OCI-LY3 (cell line): Measurements from ENCODE around the gene URB1.
"Not testable (repeated sequence)": the region's sequence is repeated elsewhere in the genome, so short reads cannot be mapped to it uniquely, and the experiment has no call there.

Experiments
- H2AFZ ChIP-seq: fragments of 200-600, 300-600 bp; shearing (Covaris generic); 2 replicates; pipeline ENCODE4 v1.6.0; 2014; ENCODE audit warnings: antibody characterized with exemption, low read depth, low read length
- H3K27ac ChIP-seq: fragments of 200-600, 300-600 bp; sonication (generic); 2 replicates; pipeline ENCODE4 v1.5.1; 2014; ENCODE audit warnings: mild to moderate bottlenecking, low read length, moderate library complexity, mixed read lengths
- H3K27me3 ChIP-seq: fragments of 200-600, 300-600 bp; sonication (generic); 2 replicates; pipeline ENCODE4 v1.6.1; 2014; ENCODE audit warnings: low read depth, low read length, mixed read lengths
- H3K36me3 ChIP-seq: fragments of 200-600, 300-600 bp; sonication (generic); replicated peaks from 2 replicates; pipeline ENCODE3; 2014; ENCODE audit warnings: low read depth, low read length, mixed read lengths
- H3K4me1 ChIP-seq: fragments of 300-600, 200-600 bp; sonication (generic); 2 replicates; pipeline ENCODE4 v1.6.1; 2014; ENCODE audit warnings: low read length, mixed read lengths
- H3K4me2 ChIP-seq: fragments of 200-600, 300-600 bp; sonication (generic); 2 replicates; pipeline ENCODE4 v1.6.1; 2014; ENCODE audit warnings: low read length, mixed read lengths
- H3K4me3 ChIP-seq: fragments of 300-600, 200-600 bp; sonication (generic); 2 replicates; pipeline ENCODE4 v1.5.1; 2014; ENCODE audit warnings: antibody characterized with exemption, mild to moderate bottlenecking, low read length, moderate library complexity
- H3K79me2 ChIP-seq: fragments of 300-600, 200-600 bp; shearing (Covaris generic); 2 replicates; pipeline ENCODE4 v1.6.1; 2014; ENCODE audit warnings: mild to moderate bottlenecking, low read length, mixed read lengths
- H3K9ac ChIP-seq: fragments of 300-600, 200-600 bp; shearing (Covaris generic); 2 replicates; pipeline ENCODE4 v1.6.0; 2014; ENCODE audit warnings: mild to moderate bottlenecking, low read length, moderate library complexity
- H3K9me3 ChIP-seq: fragments of 200-600, 300-600 bp; shearing (Covaris generic); 2 replicates; pipeline ENCODE4 v1.6.1; 2014; ENCODE audit warnings: low read length, mixed read lengths; ENCODE audit not compliant: insufficient read depth
- H4K20me1 ChIP-seq: fragments of 200-600, 300-600 bp; sonication (generic); 2 replicates; pipeline ENCODE4 v1.6.1; 2016; ENCODE audit warnings: low read length, mixed read lengths; ENCODE audit not compliant: insufficient read depth
- EZH2phosphoT487 ChIP-seq: fragments of 200-600 bp; shearing (Covaris generic); IDR thresholded peaks from 2 replicates; pipeline ENCODE4 v1.6.1; 2018; ENCODE audit warnings: antibody characterized with exemption, mixed run types, low read depth
- TF ChIP-seq, protein P1 (sequence below): fragments of 200-600, 300-600 bp; sonication (generic); IDR thresholded peaks from 2 replicates; pipeline ENCODE4 v1.5.1; 2014; ENCODE audit warnings: antibody characterized with exemption, low read length, low read depth

The URB1 gene, protein sequence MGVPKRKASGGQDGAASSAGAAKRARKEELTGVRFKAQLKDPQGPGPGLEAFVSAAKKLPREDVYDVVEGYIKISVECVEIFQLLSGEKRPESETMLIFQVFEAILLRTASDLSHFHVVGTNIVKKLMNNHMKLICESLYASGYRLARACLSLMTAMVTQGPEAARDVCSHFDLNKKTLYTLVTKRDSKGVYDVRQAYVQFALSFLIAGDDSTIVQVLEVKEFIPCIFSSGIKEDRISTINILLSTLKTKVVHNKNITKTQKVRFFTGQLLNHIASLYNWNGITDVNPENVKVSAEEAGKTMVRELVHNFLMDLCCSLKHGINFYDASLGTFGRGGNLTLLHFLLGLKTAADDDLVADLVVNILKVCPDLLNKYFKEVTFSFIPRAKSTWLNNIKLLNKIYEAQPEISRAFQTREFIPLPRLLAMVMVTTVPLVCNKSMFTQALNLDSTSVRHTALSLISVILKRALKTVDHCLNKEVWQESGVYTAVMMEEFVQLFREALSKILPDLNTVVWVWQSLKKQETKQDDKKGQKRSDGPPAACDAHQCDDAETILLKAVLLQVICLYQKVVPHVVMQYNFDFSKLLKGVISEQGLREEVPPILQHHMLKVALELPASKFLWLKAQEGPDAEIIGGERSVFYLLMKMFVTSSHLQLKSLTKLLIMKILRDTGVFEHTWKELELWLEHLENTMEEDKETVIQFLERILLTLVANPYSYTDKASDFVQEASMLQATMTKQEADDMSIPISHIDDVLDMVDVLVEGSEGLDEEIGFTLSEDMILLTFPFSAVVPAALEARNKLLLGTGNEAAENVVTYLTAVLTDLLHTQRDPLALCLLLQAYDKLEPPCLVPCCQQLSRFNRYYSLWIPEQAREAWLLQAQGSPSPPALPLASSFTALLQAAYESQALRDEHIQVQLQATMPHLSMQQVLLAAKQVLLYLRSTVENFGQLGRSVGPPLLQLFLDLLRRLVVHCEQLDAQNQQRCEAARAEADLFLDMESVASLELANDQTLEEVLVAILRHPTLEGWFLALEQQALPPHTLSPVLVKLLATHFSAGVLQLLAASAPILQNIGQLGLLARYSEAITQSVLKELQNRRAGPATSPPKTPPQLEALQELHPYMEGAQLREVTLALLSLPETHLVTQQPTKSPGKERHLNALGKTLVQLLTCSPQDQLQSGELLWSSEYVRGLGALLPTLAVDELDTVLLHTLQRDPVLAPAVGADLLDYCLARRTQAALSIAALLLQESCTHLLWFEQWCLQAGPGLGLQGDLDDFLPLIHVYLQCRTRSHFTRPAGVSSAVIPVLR (N-terminal part only)

DNA sequence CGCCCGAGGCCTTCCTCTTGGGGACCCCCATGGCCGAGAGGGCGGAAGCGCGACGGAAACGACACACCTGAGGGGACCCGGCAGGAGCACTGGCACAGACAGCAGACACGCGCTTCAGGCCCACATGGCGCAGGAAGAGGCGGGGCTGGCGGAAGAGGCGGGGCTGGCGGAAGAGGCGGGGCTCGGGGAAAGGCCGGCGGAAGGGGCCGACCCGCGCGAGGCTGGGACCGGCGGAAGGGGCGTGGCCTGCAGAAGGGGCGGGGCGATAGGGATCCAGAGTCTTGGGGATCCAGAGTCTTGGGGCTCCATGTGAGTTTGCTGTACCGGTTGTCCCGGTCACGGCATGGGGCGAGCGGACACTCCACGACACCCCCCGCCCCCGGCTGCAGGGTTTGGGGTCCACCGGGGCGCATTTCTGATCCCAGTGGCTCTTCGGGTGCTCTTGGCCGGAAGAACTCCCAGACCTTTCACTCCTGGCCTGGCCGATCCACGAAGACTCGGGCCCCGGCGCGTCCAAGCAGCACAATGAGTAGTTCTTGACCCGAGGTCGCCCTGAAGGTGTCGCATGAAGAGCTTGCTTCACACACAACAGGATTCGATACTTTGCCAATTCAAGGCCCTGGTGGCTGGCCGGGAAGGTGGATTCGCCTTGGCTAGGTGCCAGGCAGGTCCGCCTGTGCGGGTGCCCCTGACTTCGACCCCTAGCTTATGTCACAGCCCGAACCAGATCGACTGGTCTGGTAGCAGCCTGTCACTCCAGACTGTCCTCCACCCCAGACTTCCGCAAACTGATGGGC, at the start of gene URB1:
Gene URB1 (minus strand): TSS at position 133 of the 797 bp plus-strand sequence. CDS start 102 bp downstream, at position 31.
- H2AFZ ChIP-seq = peak within 1 kb of the TSS; percentile 78; the same call in 1 of the 2 replicates
- peak within 1 kb of the TSS; percentile 84 for H3K4me2 ChIP-seq
- peak within 1 kb of the TSS; percentile 97 for H3K4me3 ChIP-seq
- H3K36me3 ChIP-seq = peaks cover 9% of the 10 kb centered on the region
- no peaks in the 10 kb centered on the region for H3K27me3 ChIP-seq
- H4K20me1 ChIP-seq = peaks cover 17% of the 10 kb centered on the region
- peak within 1 kb of the TSS; percentile 9; the same call in 1 of the 2 replicates for H3K27ac ChIP-seq
- H3K79me2 ChIP-seq = peaks cover 41% of the 10 kb centered on the region
- TF ChIP-seq EZH2phosphoT487 = no peak
- TF ChIP-seq, protein P1, sequence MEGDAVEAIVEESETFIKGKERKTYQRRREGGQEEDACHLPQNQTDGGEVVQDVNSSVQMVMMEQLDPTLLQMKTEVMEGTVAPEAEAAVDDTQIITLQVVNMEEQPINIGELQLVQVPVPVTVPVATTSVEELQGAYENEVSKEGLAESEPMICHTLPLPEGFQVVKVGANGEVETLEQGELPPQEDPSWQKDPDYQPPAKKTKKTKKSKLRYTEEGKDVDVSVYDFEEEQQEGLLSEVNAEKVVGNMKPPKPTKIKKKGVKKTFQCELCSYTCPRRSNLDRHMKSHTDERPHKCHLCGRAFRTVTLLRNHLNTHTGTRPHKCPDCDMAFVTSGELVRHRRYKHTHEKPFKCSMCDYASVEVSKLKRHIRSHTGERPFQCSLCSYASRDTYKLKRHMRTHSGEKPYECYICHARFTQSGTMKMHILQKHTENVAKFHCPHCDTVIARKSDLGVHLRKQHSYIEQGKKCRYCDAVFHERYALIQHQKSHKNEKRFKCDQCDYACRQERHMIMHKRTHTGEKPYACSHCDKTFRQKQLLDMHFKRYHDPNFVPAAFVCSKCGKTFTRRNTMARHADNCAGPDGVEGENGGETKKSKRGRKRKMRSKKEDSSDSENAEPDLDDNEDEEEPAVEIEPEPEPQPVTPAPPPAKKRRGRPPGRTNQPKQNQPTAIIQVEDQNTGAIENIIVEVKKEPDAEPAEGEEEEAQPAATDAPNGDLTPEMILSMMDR = no peak
- H3K9ac ChIP-seq = peak within 1 kb of the TSS; percentile 72
- H3K9me3 ChIP-seq = no peaks in the 10 kb centered on the region
- peaks cover 19% of the 10 kb centered on the region for H3K4me1 ChIP-seq

DNA sequence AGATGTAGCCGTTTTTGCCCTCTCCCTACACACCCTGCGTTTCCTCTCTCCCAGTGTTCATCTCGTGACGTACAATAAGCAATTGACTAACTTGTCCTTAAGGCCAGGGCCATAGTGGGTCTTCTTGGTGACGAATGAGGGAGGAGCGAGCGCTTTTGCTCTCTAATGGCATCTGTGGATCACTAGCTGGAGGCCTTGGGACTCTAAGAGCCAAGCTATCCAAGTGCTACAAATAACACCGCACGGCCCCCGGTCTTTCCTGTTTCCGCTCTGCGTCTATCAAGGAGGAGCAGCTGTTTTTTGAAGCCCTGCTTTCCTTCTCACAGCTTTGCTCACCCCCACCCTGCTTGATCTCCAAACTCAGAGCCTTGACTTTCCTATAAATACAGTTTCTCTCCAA, 44.9 kb upstream of the URB1 start:
- H4K20me1 ChIP-seq = no peaks in the 10 kb centered on the region
- H3K27me3 ChIP-seq = no peaks in the 10 kb centered on the region
- H3K79me2 ChIP-seq = no peaks in the 10 kb centered on the region
- TF ChIP-seq EZH2phosphoT487 = no peak
- TF ChIP-seq, protein P1 = no peak
- H3K4me1 ChIP-seq = no peaks in the 10 kb centered on the region
- no peak overlapping the region for H3K27ac ChIP-seq
- H3K36me3 ChIP-seq = no peaks in the 10 kb centered on the region
- no peak overlapping the region for H3K9ac ChIP-seq
- H3K4me2 ChIP-seq = no peak overlapping the region
- no peaks in the 10 kb centered on the region for H3K9me3 ChIP-seq
- no peak overlapping the region for H2AFZ ChIP-seq
- H3K4me3 ChIP-seq = no peak overlapping the region

DNA sequence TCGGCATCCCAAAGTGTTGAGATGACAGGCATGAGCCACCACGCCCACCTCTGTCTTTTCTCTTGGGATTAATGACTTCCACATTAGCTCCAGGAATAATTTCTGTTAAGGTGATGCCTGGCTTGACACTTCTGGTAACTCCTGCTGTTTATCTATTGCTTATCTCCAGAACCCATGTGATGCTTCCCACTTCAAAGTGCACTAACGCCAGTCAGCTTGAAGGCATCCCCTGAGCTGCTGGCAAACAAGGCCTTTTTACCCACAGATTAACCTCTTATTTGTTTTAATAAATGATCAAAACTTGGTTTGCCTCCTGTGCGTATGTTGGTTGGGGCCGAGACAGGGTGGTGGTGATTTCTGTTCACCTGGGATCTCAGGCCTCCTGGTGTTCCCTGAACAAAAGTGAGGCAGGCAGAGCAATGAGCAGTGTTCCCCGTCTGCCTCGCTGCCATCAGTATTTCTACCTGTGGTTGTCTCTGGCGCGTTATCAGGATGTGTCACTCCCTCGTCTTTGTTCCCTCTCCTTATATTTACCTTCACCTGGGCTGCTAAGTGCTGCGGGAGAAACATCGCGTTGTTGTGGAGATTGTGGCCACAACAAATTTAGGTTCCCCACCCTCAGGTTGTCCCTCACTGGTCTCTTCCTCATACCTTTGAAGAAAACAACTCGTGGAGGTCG, 40.3 kb upstream of the URB1 start:
- not testable (repeated sequence) for H3K27me3 ChIP-seq, H4K20me1 ChIP-seq, H3K4me3 ChIP-seq, H3K79me2 ChIP-seq, H3K27ac ChIP-seq, H3K36me3 ChIP-seq, H3K4me2 ChIP-seq, H3K4me1 ChIP-seq, H2AFZ ChIP-seq, H3K9me3 ChIP-seq, H3K9ac ChIP-seq
